GM21447 (cell line): ENCODE measurements around the gene PRDX6.
"Not testable (repeated sequence)": the region's sequence is repeated elsewhere in the genome, so short reads cannot be mapped to it uniquely, and the experiment has no call there.

Source experiments
- ATAC-seq: cut with Tn5 transposase; IDR thresholded peaks from one replicate; pipeline ENCODE4 v1.9.1; 2021; ENCODE audit not compliant: unreplicated experiment

The PRDX6 gene

GRCh38 chr1:173464185-173464584 is 12.9 kb upstream of the PRDX6 start:
- ATAC-seq: not testable (repeated sequence)

- ATAC-seq: no peak
Measured at GRCh38 chr1:173467426-173467825, 9.7 kb upstream of the PRDX6 start.

- no peak for ATAC-seq
Measured at GRCh38 chr1:173469656-173470055, 7.5 kb upstream of the PRDX6 start.

- no peak for ATAC-seq
Measured at GRCh38 chr1:173470608-173471007, 6.5 kb upstream of the PRDX6 start.

DNA sequence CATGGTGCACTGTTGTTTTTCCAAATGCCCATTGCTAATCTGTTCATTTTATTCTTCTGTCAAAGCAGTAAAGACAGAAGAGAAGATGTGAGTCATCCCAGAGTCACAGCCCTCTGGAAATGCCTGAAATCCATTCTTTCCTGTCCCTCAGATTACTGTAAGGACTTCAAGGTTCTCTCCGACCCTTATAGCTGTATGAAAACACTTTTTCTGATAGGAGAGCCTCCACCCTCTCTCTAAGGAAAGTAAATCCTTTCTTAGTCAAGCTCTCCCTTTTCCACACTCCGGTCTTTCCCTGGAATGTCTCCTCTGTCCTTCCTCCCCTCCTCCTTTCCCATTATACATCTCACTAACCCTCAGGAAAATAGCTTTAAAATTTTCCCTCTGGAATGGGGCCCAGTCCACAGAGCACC is 3.5 kb upstream of the PRDX6 start:
- no peak for ATAC-seq

GRCh38 chr1:173474097-173474779 is 2.9 kb upstream of the PRDX6 start:
- no peak for ATAC-seq

- ATAC-seq: not testable (repeated sequence)
Measured at GRCh38 chr1:173474780-173475421, 2.2 kb upstream of the PRDX6 start.

DNA sequence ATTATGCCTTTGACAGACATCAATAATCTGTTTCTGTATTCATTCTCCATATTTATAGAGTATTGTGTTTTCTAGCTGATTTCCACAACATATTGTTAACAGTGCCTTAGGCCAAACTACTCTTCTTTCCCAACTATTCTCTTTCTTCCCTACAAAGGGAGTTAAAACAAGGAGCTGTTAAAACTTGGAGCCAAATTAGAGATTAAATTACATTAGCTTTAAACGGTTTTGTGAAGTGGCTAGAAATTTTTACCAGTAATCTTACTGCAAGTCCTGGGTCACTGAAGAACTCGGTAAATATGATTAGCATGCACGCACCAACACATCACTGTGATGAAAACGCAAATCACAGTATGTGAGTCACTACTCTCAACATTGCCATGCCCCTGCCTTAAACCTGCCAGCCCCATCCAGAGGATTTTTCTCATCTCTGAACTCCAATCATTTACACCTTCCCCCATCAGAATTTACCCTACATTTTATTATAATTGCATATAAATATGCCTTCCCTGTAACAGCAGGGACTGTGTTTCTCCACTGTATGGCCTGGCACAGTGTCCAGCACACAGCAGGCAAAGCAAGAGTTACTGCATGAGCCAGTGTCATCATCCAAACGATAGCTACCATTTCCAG is 1.5 kb upstream of the PRDX6 start:
- ATAC-seq: no peak

DNA sequence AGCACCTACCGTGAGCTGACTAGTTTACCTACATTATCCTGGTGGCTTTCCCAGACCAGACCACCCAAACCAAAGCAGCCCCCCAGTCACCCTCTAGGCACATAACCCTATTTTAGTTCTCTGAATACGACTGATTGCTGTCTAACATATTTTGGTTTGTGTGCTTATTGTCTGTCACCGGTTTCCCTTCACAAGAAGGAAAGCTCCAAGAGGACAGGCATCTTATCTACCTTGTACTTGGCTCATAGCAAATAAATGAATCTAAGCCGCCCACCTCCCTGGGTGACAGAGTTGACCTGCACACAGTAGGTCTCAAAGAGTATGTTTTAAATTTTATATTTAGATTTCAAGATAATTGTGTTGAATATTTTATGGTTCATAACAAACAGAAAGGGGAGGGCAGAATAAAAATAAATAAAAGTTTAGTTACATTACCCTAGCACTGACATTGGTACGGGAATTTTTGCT is 904 bp upstream of the PRDX6 start:
- no peak for ATAC-seq

DNA sequence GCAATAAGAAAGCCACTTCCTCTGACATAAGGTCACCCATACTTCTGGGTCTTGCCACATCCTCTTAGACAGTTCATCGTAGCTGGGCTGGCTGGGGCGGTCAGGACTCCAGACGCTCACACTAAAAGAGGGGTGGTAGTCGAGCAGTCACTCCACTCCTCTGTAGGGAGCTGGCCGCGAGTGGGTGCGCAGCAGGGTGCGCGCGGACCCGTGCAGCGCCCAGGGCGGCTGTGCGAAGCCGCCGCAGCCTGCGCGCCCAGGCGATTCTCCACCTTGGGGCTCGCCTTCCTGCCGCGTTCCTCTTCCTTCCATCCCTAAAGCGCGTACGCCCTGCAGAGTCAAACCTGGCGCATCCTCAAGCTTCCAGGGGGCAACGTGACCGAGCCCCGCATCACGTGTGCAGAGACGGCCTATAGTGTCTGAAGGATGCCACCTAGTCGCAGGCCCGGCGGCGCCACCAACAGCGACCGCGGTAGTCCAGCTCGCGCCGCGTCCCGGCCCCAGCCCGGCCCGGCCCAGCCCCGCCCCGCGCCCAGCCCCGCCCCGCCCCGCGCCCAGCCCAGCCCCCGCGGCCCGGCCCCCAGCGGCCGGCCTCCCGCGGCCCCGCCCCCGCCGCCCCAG is 360 bp upstream of the PRDX6 start:
- peak; percentile 93 for ATAC-seq

- ATAC-seq: no peak
Measured at GRCh38 chr1:173478094-173478674, 1.0 kb downstream of the PRDX6 start.

DNA sequence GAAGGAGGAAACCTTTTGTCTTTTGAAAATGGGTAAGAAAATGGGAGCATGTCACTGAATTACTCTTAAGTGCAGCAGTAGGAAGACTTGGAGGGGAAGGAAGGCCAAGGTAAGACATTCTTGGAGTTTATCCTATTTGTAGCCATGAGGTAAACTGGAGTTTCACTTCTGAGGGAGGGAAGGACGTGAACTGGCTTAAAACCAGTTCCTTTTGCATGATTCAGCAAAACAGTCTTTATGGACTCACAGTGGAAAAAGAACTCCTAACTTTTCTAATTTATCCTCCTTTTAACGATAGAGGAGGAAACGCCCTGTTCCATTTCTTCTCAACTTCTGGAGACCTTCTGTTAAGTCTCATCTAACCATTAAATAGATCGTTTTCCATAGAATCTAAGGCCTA is 2.5 kb downstream of the PRDX6 start:
- no peak for ATAC-seq

DNA sequence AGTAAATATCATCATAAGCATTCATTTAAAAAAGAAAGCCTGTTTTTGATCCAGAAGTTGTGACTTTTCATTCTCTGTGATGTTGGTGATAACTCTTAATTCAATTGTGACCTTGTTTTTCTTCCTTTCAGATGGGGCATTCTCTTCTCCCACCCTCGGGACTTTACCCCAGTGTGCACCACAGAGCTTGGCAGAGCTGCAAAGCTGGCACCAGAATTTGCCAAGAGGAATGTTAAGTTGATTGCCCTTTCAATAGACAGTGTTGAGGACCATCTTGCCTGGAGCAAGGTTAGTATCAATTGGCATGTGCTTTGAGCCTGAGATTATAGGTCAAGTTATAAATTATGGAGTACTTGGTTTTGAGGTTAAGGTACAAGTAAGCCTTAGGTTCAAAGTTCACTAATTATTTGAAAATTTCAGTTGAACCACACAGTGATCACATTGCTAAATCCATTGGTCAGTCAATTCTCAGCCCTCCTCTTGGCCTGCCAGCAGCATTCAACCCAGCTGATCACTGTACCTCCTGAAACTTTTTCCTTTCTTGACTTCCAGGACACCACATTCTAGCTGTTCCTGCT is 4.1 kb downstream of the PRDX6 start:
- no peak for ATAC-seq

DNA sequence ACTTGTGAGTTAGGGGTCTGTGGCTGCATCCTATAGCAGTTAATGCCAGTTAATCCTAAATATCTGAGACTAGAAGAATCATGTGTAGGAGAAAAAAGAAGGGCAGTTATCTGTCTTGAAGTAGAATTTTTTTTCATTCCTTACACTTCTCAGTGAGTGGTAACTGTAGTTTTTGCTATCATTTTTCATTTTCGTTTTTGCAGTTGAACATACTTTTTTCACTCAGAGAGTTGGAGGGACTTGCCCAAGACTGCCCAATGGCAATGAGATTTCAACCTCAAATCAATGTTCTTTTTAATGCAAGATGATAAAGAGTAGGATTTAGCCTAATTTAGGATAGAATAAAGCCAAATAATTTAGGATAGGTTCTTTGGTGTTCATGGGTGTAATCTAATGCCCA is 5.5 kb downstream of the PRDX6 start:
- ATAC-seq: no peak

DNA sequence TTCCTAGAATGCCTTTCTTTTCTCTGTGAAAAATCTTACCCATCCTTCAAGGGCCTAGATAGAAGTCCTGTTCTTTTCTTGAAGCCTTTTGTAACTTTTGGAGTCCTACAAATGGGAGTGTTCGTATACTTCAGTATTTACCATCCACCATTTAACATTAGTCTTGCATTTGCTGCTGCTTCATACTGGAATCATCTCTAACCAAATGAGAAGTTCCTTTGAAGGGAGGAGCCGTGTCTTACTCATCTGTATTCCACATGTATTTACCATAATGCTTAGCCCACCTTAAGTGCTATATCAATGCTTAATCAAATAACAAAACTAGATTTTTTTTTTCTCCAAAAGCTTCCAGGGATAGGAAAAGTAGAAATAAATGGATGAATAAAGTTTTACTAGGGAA is 7.1 kb downstream of the PRDX6 start:
- no peak for ATAC-seq

DNA sequence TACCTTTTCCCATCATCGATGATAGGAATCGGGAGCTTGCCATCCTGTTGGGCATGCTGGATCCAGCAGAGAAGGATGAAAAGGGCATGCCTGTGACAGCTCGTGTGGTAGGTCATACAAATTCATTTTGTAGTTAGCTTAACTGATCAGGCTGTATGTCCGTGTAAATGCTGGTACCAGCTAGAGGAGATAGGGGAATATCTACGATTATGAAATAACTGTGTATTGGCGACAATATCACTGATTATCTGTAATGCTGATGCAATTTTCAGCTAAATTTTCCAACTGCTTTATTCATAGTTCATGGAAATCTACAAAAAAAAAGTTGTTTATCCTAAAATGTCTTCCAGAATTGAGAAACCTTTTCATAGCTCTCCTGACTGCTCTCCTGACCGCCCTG is 8.3 kb downstream of the PRDX6 start:
- no peak for ATAC-seq

DNA sequence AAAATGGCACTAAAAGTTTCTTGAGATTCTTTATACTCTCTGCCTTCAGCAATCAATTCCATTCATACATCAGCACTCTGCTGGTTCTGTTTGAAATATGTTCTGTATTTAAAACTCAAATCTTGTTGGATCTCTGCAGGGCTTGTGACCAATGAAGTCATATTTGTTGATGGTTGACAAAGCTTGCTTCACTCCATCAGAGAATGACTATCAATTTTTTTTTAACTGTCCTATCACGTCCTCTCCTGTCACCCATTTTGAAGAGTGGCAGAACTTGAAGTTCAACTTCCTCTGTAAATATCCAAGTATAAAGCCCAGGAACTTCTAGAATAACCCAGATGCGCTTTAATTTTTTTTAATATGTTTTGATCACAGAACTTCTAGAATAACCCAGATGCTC is 10.9 kb downstream of the PRDX6 start:
- ATAC-seq: no peak

DNA sequence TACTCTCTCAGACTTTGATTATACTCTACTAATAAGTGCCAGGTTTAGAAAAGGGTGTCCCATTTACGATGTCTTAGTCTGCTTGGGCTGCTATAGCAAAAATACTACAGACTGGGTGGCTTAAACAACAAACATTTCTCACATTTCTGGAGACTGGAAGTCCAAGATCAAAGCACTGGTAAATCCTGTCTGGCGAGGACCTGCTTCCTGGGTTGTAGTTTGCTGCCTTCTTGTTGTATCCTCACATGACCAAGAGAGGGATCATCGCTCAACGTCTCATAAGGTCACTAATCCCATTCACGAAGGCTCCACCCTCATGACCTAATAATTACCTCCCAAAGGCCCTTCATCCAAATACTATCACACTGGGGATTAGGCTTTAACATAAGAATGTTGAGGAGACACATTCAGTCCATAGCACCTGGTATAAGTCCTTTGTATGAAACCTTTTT is 12.0 kb downstream of the PRDX6 start:
- no peak for ATAC-seq

DNA sequence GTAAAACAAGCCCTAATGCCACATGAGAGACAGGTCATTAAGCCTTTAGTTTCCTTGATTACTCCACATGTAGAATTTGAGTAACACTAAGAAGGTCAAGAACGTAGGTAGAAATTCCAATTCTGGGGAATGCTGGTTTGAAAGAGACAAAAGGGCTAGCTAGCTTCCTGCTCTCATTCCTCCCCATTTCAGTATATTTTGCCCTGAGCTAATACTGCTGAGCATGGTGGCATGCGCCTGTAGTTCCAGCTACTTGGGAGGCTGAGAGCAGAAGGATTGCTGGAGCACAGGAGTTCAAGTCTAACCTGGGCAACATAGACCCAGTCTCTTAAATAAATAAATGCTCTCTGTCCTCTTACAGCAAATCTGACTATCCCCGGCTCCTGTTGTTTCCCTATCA is 12.8 kb downstream of the PRDX6 start:
- no peak for ATAC-seq

GRCh38 chr1:173491508-173491907 is 14.4 kb downstream of the PRDX6 start:
- no peak for ATAC-seq

GRCh38 chr1:173493125-173493524 is 16.0 kb downstream of the PRDX6 start:
- ATAC-seq: not testable (repeated sequence)
